Naive B cell (primary cell): ENCODE results near the gene CORO2B. TPM values are rescaled to one million over a fixed set of nuclear protein-coding genes. Genes with fewer than 3 reads are reported as not detected.
"Not testable (repeated sequence)": the region's sequence is repeated elsewhere in the genome, so short reads cannot be mapped to it uniquely, and the experiment has no call there.

Experiments
- ATAC-seq, 2 donors: fragments of 150-1000 bp; cut with Tn5 transposase; 2 replicates each; pipeline ENCODE4 v1.10.0; 2021; ENCODE audit warnings: low read depth in 2 of 2, mild to moderate bottlenecking in 2 of 2, moderate library complexity in 2 of 2
- DNase-seq: peaks from one replicate; pipeline ENCODE4 v3.0.0; 2022
- H3K27ac Mint-ChIP-seq, 6 donors: one replicate each; pipeline ENCODE4 v1.8.0; 2020 to 2022; ENCODE audit warnings: mild to moderate bottlenecking in 6 of 6, mixed read lengths in 6 of 6, moderate library complexity in 5 of 6, inconsistent platforms in 2 of 6
- H3K27me3 Mint-ChIP-seq, 3 donors: one replicate each; pipeline ENCODE4 v1.8.0; 2021 to 2022; ENCODE audit warnings: mixed read lengths in 3 of 3, mild to moderate bottlenecking in 1 of 3
- H3K36me3 Mint-ChIP-seq, 2 donors: one replicate each; pipeline ENCODE4 v1.8.0; 2020 to 2022; ENCODE audit warnings: mixed read lengths in 2 of 2, inconsistent platforms in 1 of 2, mild to moderate bottlenecking in 1 of 2
- H3K4me1 Mint-ChIP-seq, 3 donors: one replicate each; pipeline ENCODE4 v1.8.0; 2020 to 2022; ENCODE audit warnings: mixed read lengths in 3 of 3, inconsistent platforms in 1 of 3, mild to moderate bottlenecking in 1 of 3, moderate library complexity in 1 of 3
- H3K4me3 Mint-ChIP-seq, 8 donors: one replicate each; pipeline ENCODE4 v1.8.0; 2020 to 2022; ENCODE audit warnings: mild to moderate bottlenecking in 8 of 8, mixed read lengths in 8 of 8, moderate library complexity in 8 of 8, inconsistent platforms in 2 of 8
- H3K9me3 Mint-ChIP-seq, 7 donors: one replicate each; pipeline ENCODE4 v1.8.0; 2020 to 2022; ENCODE audit warnings: mixed read lengths in 7 of 7, mild to moderate bottlenecking in 5 of 7, inconsistent platforms in 2 of 7, moderate library complexity in 1 of 7
- polyA plus RNA-seq, 6 donors: library from polyadenylated mRNA; unstranded; fragments of 300-500 nt; fragmentation: Illumina TruSeq; gene quantifications; one replicate each; pipeline ENCODE4 v1.2.3, GENCODE V29; 2021; ENCODE audit warnings: low read depth in 6 of 6

Gene CORO2B
- polyA plus RNA-seq, 6 donors from 2014 or later = 3.4 to 11.3 (median 4.8) TPM

- H3K27ac Mint-ChIP-seq = peak overlapping the region; percentile 2 to 96 (median 68)
- H3K9me3 Mint-ChIP-seq = no peaks in the 10 kb centered on the region
- no peaks in the 10 kb centered on the region for H3K36me3 Mint-ChIP-seq
- H3K4me3 Mint-ChIP-seq = no peak overlapping the region
- H3K27me3 Mint-ChIP-seq = no peaks in the 10 kb centered on the region
- ATAC-seq (no peak), DNase-seq (no peak)
- H3K4me1 Mint-ChIP-seq = peaks cover 55 to 66% (median 59%) of the 10 kb centered on the region in 3 donors
These were observed 60.2 kb downstream of the CORO2B start for GRCh38 chr15:68638953-68639515.

GRCh38 chr15:68639926-68640600, 61.3 kb downstream of the CORO2B start:
- H3K27ac Mint-ChIP-seq = peak overlapping the region; percentile 3 to 89 (median 40)
- no peak for ATAC-seq
- no peaks in the 10 kb centered on the region for H3K27me3 Mint-ChIP-seq
- H3K4me1 Mint-ChIP-seq = peaks cover 49 to 59% (median 49%) of the 10 kb centered on the region in 3 donors
- no peak for DNase-seq
- H3K36me3 Mint-ChIP-seq = peaks cover 0 to under 1% of the 10 kb centered on the region in 2 donors
- H3K9me3 Mint-ChIP-seq = no peaks in the 10 kb centered on the region
- H3K4me3 Mint-ChIP-seq = no peak overlapping the region

GRCh38 chr15:68640791-68641331, 62.1 kb downstream of the CORO2B start:
- no peak for DNase-seq
- no peaks in the 10 kb centered on the region for H3K9me3 Mint-ChIP-seq

GRCh38 chr15:68641376-68641775, 62.6 kb downstream of the CORO2B start:
- H3K4me3 Mint-ChIP-seq = peak overlapping the region in 1 of 8 donors; percentile 47
- no peak for ATAC-seq

More at GRCh38 chr15:68640791-68641331, 62.1 kb downstream of the CORO2B start:
- Mint-ChIP-seq H3K4me3 (no peak overlapping the region), H3K27ac (peak overlapping the region; percentile 13 to 72 (median 40)), H3K27me3 (no peaks in the 10 kb centered on the region), H3K36me3 (peaks cover 0 to 6% of the 10 kb centered on the region in 2 donors), H3K4me1 (peaks cover 41 to 51% (median 46%) of the 10 kb centered on the region in 3 donors)
- ATAC-seq = no peak

GRCh38 chr15:68642491-68642845, 63.7 kb downstream of the CORO2B start:
- H3K27ac Mint-ChIP-seq = no peak overlapping the region
- no peak for ATAC-seq
- no peaks in the 10 kb centered on the region for H3K9me3 Mint-ChIP-seq

More at GRCh38 chr15:68641376-68641775, 62.6 kb downstream of the CORO2B start:
- no peak for DNase-seq
- H3K27me3 Mint-ChIP-seq = no peaks in the 10 kb centered on the region
- H3K36me3 Mint-ChIP-seq = peaks cover 0 to 6% of the 10 kb centered on the region in 2 donors
- H3K4me1 Mint-ChIP-seq = peaks cover 37 to 45% (median 40%) of the 10 kb centered on the region in 3 donors
- H3K9me3 Mint-ChIP-seq = no peaks in the 10 kb centered on the region
- peak overlapping the region in 2 of 6 donors; percentile 34 to 72 for H3K27ac Mint-ChIP-seq

GRCh38 chr15:68643216-68643830, 64.5 kb downstream of the CORO2B start:
- H3K4me3 Mint-ChIP-seq = peak overlapping the region in 1 of 8 donors; percentile 68
- no peaks in the 10 kb centered on the region for H3K9me3 Mint-ChIP-seq
- H3K27ac Mint-ChIP-seq = peak overlapping the region in 2 of 6 donors; percentile 37 to 49
- DNase-seq (no peak), ATAC-seq (no peak)
- peaks cover 0 to 6% of the 10 kb centered on the region in 2 donors for H3K36me3 Mint-ChIP-seq
- peaks cover 25 to 31% (median 29%) of the 10 kb centered on the region in 3 donors for H3K4me1 Mint-ChIP-seq
- H3K27me3 Mint-ChIP-seq = no peaks in the 10 kb centered on the region

More at GRCh38 chr15:68642491-68642845, 63.7 kb downstream of the CORO2B start:
- Mint-ChIP-seq H3K4me1 (peaks cover 28 to 38% (median 35%) of the 10 kb centered on the region in 3 donors), H3K27me3 (no peaks in the 10 kb centered on the region), H3K36me3 (peaks cover 0 to 6% of the 10 kb centered on the region in 2 donors), H3K4me3 (no peak overlapping the region)
- no peak for DNase-seq

- H3K27ac Mint-ChIP-seq = peak overlapping the region in 1 of 6 donors; percentile 47
- no peak for DNase-seq
- peaks cover 16 to 24% (median 21%) of the 10 kb centered on the region in 3 donors for H3K4me1 Mint-ChIP-seq
- no peak overlapping the region for H3K4me3 Mint-ChIP-seq
- ATAC-seq = no peak
- no peaks in the 10 kb centered on the region for H3K27me3 Mint-ChIP-seq
- H3K36me3 Mint-ChIP-seq = peaks cover 0 to 6% of the 10 kb centered on the region in 2 donors
- H3K9me3 Mint-ChIP-seq = no peaks in the 10 kb centered on the region
These were observed 65.5 kb downstream of the CORO2B start for GRCh38 chr15:68644083-68644904.

- Mint-ChIP-seq H3K27me3 (no peaks in the 10 kb centered on the region), H3K9me3 (no peaks in the 10 kb centered on the region), H3K4me3 (no peak overlapping the region), H3K4me1 (peaks cover 10 to 21% (median 15%) of the 10 kb centered on the region in 3 donors), H3K36me3 (peaks cover 0 to 6% of the 10 kb centered on the region in 2 donors), H3K27ac (no peak overlapping the region)
- ATAC-seq = no peak
- no peak for DNase-seq
These were observed 66.2 kb downstream of the CORO2B start for GRCh38 chr15:68644996-68645395.

GRCh38 chr15:68646156-68646555, 67.4 kb downstream of the CORO2B start:
- Mint-ChIP-seq H3K27ac (no peak overlapping the region), H3K27me3 (no peaks in the 10 kb centered on the region), H3K4me3 (no peak overlapping the region), H3K4me1 (peaks cover 2 to 12% (median 3%) of the 10 kb centered on the region in 3 donors), H3K36me3 (peaks cover 0 to 6% of the 10 kb centered on the region in 2 donors), H3K9me3 (no peaks in the 10 kb centered on the region)
- no peak for ATAC-seq
- no peak for DNase-seq

- no peak for DNase-seq
- H3K36me3 Mint-ChIP-seq = peaks cover 0 to 6% of the 10 kb centered on the region in 2 donors
- H3K27me3 Mint-ChIP-seq = no peaks in the 10 kb centered on the region
- peak overlapping the region in 1 of 6 donors; percentile 15 for H3K27ac Mint-ChIP-seq
- H3K4me3 Mint-ChIP-seq = no peak overlapping the region
- no peak for ATAC-seq
- H3K4me1 Mint-ChIP-seq = peaks cover 2 to 10% (median 2%) of the 10 kb centered on the region in 3 donors
- no peaks in the 10 kb centered on the region for H3K9me3 Mint-ChIP-seq
These were observed 67.9 kb downstream of the CORO2B start for GRCh38 chr15:68646696-68647095.

- not testable (repeated sequence) for H3K4me1 Mint-ChIP-seq, ATAC-seq, H3K36me3 Mint-ChIP-seq, H3K4me3 Mint-ChIP-seq, H3K9me3 Mint-ChIP-seq, H3K27ac Mint-ChIP-seq, DNase-seq, H3K27me3 Mint-ChIP-seq
These were observed 68.6 kb downstream of the CORO2B start for GRCh38 chr15:68647361-68647760.

- ATAC-seq = peak; percentile 69 to 98
These were observed 72.3 kb downstream of the CORO2B start for GRCh38 chr15:68650901-68651709.

More at GRCh38 chr15:68650901-68651709, 72.3 kb downstream of the CORO2B start:
- Mint-ChIP-seq H3K27me3 (no peaks in the 10 kb centered on the region), H3K27ac (peak overlapping the region in 1 of 6 donors; percentile 68), H3K4me1 (peaks cover 0 to 14% (median 0%) of the 10 kb centered on the region in 3 donors), H3K4me3 (no peak overlapping the region), H3K36me3 (no peaks in the 10 kb centered on the region), H3K9me3 (no peaks in the 10 kb centered on the region)
- DNase-seq = peak; percentile 50
